Measurements from ENCODE around the gene CAND1. TPM values are rescaled to one million over a fixed set of nuclear protein-coding genes. Genes with fewer than 3 reads are reported as not detected.

CAND1 gene
- total RNA-seq, 1 experiment from 2014 or later: 190 TPM

- Histone ChIP-seq H3K36me3 (ENCODE audit: control insufficient read depth, insufficient read depth, low read length) (peaks cover 10% of the 10 kb centered on the region; the same call in 1 of the 2 replicates), H3K27me3 (ENCODE audit: control insufficient read depth, insufficient read depth, low read length) (no peaks in the 10 kb centered on the region), H3K4me3 (ENCODE audit: low read depth in 2 of 2, low read length in 2 of 2) (no peak overlapping the region), H3K9me3 (ENCODE audit: control insufficient read depth, insufficient read depth, low read depth, low read length) (no peaks in the 10 kb centered on the region), H3K4me1 (ENCODE audit: control insufficient read depth, insufficient read depth, low read length) (peaks cover 19% of the 10 kb centered on the region; the same call in 1 of the 2 replicates), H3K27ac (ENCODE audit: low read length) (no peak overlapping the region)
- DNase-seq (ENCODE audit: low read depth, low spot score) (no peak), ATAC-seq (no peak)
- TF ChIP-seq REST (IDR thresholded peaks at IDR 0.05; ENCODE audit: insufficient read depth in 1 of 2, low read depth in 2 of 2, low read length in 1 of 2) (no peak), TCF7L2 (IDR thresholded peaks at IDR 0.05; ENCODE audit: low read depth, low read length) (no peak)
- intact Hi-C loops (cut with micrococcal nuclease; ENCODE audit: unreplicated experiment): no loop called here
- ChIA-PET CTCF (no interaction called here), POLR2A (no interaction called here)
- BruUV-seq (replicated peaks): no TSS peak
- in situ Hi-C loops (cut with HindIII; ENCODE audit: low pct_unique_long_range_greater_than_20kb, low sequenced_read_pairs): no loop called here
These were observed 11.4 kb downstream of the CAND1 start for GRCh38 chr12:67280572-67280971.

GRCh38 chr12:67284561-67284960, 15.4 kb downstream of the CAND1 start:
- POLR2A ChIA-PET: no interaction called here
- ATAC-seq (no peak), DNase-seq (ENCODE audit: low read depth, low spot score) (no peak)
- H3K27me3 ChIP-seq (ENCODE audit: control insufficient read depth, insufficient read depth, low read length): no peaks in the 10 kb centered on the region
- H3K27ac ChIP-seq (ENCODE audit: low read length): no peak overlapping the region
- intact Hi-C loops (cut with micrococcal nuclease; ENCODE audit: unreplicated experiment) (no loop called here), in situ Hi-C loops (cut with HindIII; ENCODE audit: low pct_unique_long_range_greater_than_20kb, low sequenced_read_pairs) (no loop called here)
- no peak for TF ChIP-seq SIN3A (IDR thresholded peaks at IDR 0.05; ENCODE audit: borderline replicate concordance, insufficient read depth, low read depth, low read length)
- no peak for TF ChIP-seq REST (IDR thresholded peaks at IDR 0.05; ENCODE audit: insufficient read depth in 1 of 2, low read depth in 2 of 2, low read length in 1 of 2)
- TF ChIP-seq CTCF (IDR thresholded peaks at IDR 0.05): no peak
- TF ChIP-seq POLR2AphosphoS5 (IDR thresholded peaks at IDR 0.05; ENCODE audit: low read depth, low read length): no peak
- TF ChIP-seq TCF7L2 (IDR thresholded peaks at IDR 0.05; ENCODE audit: low read depth, low read length): no peak
- peaks cover 10% of the 10 kb centered on the region; the same call in 1 of the 2 replicates for H3K36me3 ChIP-seq (ENCODE audit: control insufficient read depth, insufficient read depth, low read length)
- no peaks in the 10 kb centered on the region for H3K9me3 ChIP-seq (ENCODE audit: control insufficient read depth, insufficient read depth, low read depth, low read length)
- 0 out of 2 replicates have a peak, but pooled peaks cover 6% of the 10 kb centered on the region for H3K4me1 ChIP-seq (ENCODE audit: control insufficient read depth, insufficient read depth, low read length)
- no TSS peak for BruUV-seq (replicated peaks)
- CTCF ChIA-PET: no interaction called here
- H3K4me3 ChIP-seq (ENCODE audit: low read depth in 2 of 2, low read length in 2 of 2): no peak overlapping the region
